ENCODE data around the gene COL6A6.

COL6A6 gene

GRCh38 chr3:130516645-130517512 lies at the start of gene COL6A6:
COL6A6 (plus strand) TSS chr3:130517177; CDS start chr3:130560365, 43,188 bp downstream.
- no peak for DNase-seq (ENCODE audit: low read depth in 2 of 2)

GRCh38 chr3:130468311-130468710 lies 48.7 kb upstream of the COL6A6 start:
- no peak for DNase-seq (ENCODE audit: low read depth in 2 of 2)

- DNase-seq (ENCODE audit: low read depth in 2 of 2) = no peak
Observed at GRCh38 chr3:130470126-130470525, 46.9 kb upstream of the COL6A6 start.

GRCh38 chr3:130473416-130473815 lies 43.6 kb upstream of the COL6A6 start:
- no peak for DNase-seq (ENCODE audit: low read depth in 2 of 2)

- no peak for DNase-seq (ENCODE audit: low read depth in 2 of 2)
Observed at GRCh38 chr3:130480736-130481135, 36.2 kb upstream of the COL6A6 start.

GRCh38 chr3:130488288-130488687 lies 28.7 kb upstream of the COL6A6 start:
- DNase-seq (ENCODE audit: low read depth in 2 of 2) = no peak

GRCh38 chr3:130488769-130489450 lies 28.1 kb upstream of the COL6A6 start:
- DNase-seq (ENCODE audit: low read depth in 2 of 2) = no peak

GRCh38 chr3:130490241-130490640 lies 26.7 kb upstream of the COL6A6 start:
- no peak for DNase-seq (ENCODE audit: low read depth in 2 of 2)

- no peak for DNase-seq (ENCODE audit: low read depth in 2 of 2)
Observed at GRCh38 chr3:130491431-130491830, 25.5 kb upstream of the COL6A6 start.

- no peak for DNase-seq (ENCODE audit: low read depth in 2 of 2)
Observed at GRCh38 chr3:130504701-130505100, 12.3 kb upstream of the COL6A6 start.

GRCh38 chr3:130506031-130506430 lies 10.9 kb upstream of the COL6A6 start:
- DNase-seq (ENCODE audit: low read depth in 2 of 2) = no peak

GRCh38 chr3:130507746-130508145 lies 9.2 kb upstream of the COL6A6 start:
- no peak for DNase-seq (ENCODE audit: low read depth in 2 of 2)

- no peak for DNase-seq (ENCODE audit: low read depth in 2 of 2)
Observed at GRCh38 chr3:130509008-130509407, 8.0 kb upstream of the COL6A6 start.

GRCh38 chr3:130514681-130515080 lies 2.3 kb upstream of the COL6A6 start:
- DNase-seq (ENCODE audit: low read depth in 2 of 2) = no peak

- DNase-seq (ENCODE audit: low read depth in 2 of 2) = no peak
Observed at GRCh38 chr3:130515755-130516154, 1.2 kb upstream of the COL6A6 start.

- no peak for DNase-seq (ENCODE audit: low read depth in 2 of 2)
Observed at GRCh38 chr3:130517602-130518001, 625 bp downstream of the COL6A6 start.

- no peak for DNase-seq (ENCODE audit: low read depth in 2 of 2)
Observed at GRCh38 chr3:130519754-130520153, 2.8 kb downstream of the COL6A6 start.

GRCh38 chr3:130522399-130522798 lies 5.4 kb downstream of the COL6A6 start:
- DNase-seq (ENCODE audit: low read depth in 2 of 2) = no peak

GRCh38 chr3:130527426-130527825 lies 10.4 kb downstream of the COL6A6 start:
- DNase-seq (ENCODE audit: low read depth in 2 of 2) = no peak

GRCh38 chr3:130528120-130528519 lies 11.1 kb downstream of the COL6A6 start:
- DNase-seq (ENCODE audit: low read depth in 2 of 2) = no peak

- no peak for DNase-seq (ENCODE audit: low read depth in 2 of 2)
Observed at GRCh38 chr3:130529486-130530215, 12.7 kb downstream of the COL6A6 start.

GRCh38 chr3:130533247-130533646 lies 16.3 kb downstream of the COL6A6 start:
- no peak for DNase-seq (ENCODE audit: low read depth in 2 of 2)
